Measurements from ENCODE around the gene LY6G5C.
A peak's percentile ranks its signal among the peaks of the same experiment; 100 is the strongest.

The LY6G5C gene

DNA sequence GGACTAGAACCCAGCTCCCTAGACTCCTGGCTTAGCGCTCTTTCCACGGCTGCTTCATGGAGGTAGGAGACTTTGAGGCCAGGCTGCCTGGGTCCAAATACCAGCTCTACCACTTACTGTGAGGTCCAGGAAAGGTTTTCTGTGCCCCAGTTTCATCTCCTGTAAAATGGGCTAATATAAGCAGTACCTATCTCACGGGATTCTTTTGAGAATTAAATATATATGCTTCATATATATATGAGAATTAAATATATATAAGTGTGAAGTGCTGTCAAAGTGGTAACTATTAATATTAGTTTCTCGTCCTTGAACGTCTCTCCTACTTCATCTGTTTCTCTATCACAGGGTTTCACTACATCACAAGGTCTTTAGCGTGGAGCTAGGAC lies 10.2 kb upstream of the LY6G5C start:
- no peak for DNase-seq

DNA sequence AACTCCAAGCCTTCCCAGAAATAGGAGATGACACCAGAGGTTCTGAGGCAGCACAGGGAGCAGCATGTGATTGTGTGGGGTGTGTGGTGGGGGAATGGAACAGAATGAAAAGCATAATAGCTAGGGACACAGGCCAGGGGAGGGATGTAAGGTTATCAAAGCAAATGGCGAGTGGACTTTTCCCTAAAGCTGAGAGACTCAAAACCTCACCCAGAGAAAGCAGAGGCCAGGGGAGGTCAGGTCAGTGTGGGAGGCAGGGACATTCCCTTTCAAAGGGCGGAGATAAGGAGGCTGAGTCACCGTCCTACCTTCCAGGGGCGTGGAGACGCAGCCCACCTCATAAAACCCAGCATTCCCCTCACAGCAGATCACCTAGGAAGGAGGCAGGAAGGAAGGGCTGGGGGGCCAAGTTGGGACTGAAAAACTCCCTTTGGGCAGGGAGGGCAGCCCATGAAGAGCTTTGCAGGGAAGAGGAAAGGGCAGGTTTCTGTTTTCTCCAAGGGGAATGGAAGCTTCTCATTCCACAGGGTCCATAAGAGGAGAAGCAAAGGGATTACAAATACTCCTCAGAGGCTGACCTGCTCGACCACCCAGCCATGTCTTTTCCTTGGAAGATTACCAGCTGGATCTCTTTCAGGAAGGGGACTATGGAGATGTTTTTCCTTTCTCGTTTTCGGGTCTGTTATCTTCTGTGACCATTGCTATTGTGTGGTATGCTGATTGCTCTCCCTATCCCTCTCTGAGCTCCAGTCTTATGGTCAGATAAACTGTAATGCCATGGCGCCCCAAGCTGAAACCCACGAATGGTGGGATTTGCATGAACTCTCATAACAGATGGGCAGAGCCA lies 9.6 kb upstream of the LY6G5C start:
- no peak for DNase-seq

- no peak for DNase-seq
Measured at GRCh38 chr6:31689249-31690110, 8.6 kb upstream of the LY6G5C start.

DNA sequence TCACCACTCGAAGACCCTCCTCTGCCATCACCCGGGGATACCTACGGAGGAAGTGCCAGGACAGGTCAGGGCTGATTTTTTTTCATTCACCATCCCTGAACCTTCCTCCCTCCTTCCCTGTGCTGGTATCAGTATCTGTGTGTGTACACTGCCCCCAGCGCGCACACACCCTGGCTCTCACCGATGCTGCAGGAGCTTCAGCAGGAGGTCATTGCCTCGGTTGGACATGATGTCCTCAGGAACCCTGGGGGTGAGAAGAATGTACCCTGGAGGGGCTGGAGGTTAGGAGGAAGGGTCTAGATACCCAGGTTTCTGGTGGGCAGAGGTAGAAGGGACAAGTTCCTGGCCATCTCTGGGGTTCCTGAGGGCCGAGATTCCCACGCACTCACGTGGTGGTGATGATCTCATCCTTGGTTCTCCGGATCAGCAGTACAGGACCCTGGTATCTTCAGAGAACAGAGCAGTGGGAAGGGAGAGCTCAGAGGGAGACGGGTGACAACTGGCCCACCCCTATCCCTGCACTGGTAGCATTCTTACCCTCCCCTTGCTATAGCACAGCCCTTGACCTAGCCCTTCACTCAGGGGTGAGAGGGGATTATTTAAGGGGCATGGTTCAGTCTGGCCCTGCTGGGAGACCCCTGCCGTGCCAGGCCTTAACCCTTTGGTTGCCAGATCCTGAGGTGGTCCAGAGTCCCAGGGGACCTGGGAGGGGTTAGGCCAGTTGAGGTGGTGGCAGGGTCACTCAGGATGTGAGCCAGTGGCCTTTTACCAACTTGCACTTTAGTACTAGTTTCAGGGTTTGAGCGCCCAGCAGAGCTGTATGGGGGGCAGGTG lies 7.2 kb upstream of the LY6G5C start:
- no peak for DNase-seq

DNA sequence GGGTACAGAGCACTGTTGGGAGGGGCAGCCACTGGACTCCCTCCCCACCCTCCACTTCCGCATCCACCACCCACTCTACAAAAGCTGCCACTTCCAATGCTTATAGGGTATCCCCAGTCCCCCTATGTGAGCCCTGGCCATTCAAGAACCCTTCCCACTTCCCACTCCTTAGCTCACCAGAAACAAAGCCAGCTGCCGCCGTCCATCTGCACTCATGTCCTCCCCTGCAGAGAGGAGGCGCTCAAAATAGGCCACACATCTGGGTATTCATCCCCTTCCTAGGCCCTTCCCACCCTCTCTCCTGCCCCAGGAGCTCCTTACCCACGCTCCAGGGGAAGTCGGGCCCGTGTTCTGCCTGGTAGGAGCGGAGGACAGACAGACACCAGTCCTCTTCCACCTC lies 6.5 kb upstream of the LY6G5C start:
- no peak for DNase-seq

DNA sequence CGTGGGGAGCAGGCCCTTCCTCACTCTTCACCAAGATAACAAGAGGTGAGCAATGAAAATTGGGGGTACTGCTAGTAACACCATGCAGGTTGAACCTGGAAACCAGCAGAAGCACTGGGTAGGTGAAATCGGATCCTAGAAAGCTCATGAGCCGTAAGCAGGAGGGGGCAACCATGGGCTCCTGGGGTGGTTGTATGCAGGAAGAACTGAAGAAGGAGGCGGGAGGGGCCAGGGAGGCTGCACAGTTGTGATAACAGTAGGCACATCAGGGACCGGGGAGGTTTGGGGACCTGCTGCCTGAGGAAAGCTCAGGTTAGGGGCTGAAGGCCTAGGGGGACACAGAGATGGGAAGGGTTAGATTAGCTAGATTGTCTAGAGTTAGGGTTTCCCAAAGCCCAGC lies 5.6 kb upstream of the LY6G5C start:
- no peak for DNase-seq

- no peak for DNase-seq
Measured at GRCh38 chr6:31683591-31683990, 2.7 kb upstream of the LY6G5C start.

- peak; percentile 42 for DNase-seq
Measured at GRCh38 chr6:31681135-31681671, 336 bp upstream of the LY6G5C start.

- no peak for DNase-seq
Measured at GRCh38 chr6:31677955-31678354, 2.9 kb downstream of the LY6G5C start.

- DNase-seq, result no peak
Measured at GRCh38 chr6:31676904-31677303, 4.0 kb downstream of the LY6G5C start.

DNA sequence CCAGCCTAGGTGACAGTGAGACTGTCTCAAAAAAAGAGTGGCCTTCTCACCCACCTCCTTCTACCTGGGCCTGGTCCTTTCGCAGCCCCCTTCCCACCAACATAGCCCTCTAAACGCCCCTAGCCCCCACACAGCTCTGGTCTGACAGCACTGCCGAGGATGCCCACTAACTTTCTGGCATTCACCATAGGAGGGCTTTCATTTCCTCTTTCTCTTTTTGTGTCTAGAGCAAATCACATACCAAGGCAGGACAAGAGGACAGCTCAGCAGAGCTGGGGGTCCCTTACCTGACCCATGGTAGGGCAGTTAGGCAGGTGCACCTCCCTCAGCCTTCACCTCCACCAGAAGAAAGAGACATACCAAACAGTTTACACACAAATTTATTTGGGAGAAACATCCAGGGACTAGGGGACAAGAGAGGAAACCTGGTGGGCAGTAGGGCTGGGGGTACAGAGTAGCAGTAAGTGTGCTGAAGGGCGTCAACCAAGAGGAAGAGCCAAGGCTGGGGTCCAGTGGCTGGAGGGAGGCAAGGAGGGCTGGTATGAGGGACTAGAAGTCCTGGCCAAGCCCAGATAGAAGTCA lies 4.5 kb downstream of the LY6G5C start:
- DNase-seq, result no peak

- DNase-seq, result no peak
Measured at GRCh38 chr6:31669676-31670075, 11.2 kb downstream of the LY6G5C start, which contains the start of gene LY6G5B. TSS of gene LY6G5B (plus strand) at chr6:31669976. CDS start at chr6:31670951, 975 bp downstream.

DNA sequence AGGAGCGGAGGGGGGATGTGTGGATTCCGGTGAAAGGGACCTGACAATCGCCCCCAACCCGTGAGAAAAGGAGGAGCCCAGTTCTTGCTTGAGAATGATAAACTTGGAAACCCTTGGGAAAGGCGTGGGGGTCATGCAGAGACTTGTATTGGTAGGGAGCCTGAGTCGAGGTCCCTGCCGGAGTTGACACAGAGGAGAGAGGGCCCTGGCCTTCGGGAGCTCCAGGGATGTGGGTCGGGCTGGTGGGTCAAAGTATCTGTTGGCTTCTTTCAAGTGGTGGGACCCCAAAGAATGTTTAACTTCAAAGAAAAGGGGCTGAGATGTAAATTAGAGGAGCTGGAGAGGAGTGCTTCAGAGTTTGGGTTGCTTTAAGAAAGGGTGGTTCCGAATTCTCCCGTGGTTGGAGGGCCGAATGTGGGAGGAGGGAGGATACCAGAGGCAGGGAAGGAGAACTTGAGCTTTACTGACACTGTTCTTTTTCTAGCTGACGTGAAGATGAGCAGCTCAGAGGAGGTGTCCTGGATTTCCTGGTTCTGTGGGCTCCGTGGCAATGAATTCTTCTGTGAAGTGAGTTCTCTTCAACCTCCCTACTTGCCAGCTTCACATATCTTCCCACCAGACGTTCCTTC lies 14.4 kb downstream of the LY6G5C start:
- DNase-seq, result no peak

DNA sequence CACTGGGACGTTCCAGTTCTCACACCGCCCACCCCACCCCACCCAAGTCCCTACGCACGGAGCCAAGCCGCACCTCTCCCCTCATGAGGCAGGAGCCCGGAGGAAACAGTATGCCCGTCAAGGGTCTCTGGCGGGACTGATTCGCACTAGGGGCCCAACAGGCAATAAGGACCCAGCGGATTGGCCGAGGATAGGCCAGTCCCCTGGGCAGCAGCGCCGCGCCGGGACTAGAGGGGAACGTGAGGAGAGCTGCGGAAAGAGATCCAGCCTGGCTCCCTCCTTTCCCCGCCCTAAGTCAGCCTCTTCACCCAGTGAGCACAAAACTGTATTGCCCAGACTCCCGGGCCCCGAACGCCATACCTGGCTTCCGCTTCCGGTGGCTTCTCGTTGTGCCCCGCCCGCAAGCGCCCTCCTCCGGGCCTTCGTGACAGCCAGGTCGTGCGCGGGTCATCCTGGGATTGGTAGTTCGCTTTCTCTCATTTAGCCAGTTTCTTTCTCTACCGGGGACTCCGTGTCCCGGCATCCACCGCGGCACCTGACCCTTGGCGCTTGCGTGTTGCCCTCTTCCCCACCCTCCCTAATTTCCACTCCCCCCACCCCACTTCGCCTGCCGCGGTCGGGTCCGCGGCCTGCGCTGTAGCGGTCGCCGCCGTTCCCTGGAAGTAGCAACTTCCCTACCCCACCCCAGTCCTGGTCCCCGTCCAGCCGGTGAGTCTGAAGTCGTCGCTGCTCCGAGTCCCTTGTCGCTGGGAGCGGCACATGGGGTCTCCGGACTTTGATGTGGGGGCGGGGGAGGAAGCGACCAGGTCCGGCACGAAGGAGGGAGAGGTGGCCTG lies 15.1 kb downstream of the LY6G5C start, which contains the start of gene CSNK2B:
Gene CSNK2B (plus strand): TSS at position 580 of the 836 bp plus-strand sequence. CDS start 752 bp downstream, outside the sequence.
- peak; percentile 98 for DNase-seq

GRCh38 chr6:31664790-31665500 lies 15.9 kb downstream of the LY6G5C start, which contains the start of gene GPANK1:
TSS of gene GPANK1 (minus strand) at chr6:31664997. CDS start at chr6:31664478, 519 bp downstream.
- DNase-seq, result peak; percentile 93

DNA sequence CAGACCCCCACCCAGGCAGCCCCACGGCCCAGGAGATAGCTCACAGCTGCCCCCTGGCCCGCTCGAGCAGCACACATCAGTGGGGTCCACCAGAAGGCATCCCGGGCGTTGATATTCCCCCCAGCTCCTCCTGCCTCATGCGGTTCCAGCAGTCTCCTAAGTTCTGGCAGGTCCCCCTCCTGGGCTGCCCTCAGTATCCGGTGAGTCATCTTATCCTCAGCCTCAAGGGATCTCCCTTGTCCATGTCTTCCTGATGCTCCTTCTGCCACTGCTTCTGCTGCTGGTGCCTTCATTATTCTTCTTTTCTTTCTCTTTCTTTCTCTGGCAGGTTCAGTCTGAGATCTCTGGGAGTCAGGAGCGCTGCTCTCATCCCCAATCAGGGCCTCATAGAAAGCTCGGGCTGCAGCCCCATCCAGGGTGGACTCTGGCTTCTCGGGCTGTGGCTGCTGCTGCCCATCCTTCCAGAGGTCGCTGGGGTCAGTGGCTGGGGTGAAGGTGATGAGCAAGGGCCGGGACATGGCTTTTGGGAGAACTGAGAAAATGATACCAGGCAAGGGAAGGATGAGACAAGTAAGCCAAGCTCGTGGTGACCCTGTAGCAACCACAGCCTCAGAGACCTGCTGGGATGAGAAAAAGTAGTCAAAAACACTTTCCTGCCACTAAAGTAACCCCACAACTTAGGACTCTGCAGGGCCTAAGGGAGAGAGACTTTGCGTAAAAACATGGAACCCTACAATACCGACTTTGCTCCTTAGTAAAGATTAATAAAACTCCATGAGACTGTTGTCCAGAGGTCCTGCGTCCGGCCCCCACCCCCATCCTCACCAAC lies 16.7 kb downstream of the LY6G5C start:
- DNase-seq, result peak; percentile 82

DNA sequence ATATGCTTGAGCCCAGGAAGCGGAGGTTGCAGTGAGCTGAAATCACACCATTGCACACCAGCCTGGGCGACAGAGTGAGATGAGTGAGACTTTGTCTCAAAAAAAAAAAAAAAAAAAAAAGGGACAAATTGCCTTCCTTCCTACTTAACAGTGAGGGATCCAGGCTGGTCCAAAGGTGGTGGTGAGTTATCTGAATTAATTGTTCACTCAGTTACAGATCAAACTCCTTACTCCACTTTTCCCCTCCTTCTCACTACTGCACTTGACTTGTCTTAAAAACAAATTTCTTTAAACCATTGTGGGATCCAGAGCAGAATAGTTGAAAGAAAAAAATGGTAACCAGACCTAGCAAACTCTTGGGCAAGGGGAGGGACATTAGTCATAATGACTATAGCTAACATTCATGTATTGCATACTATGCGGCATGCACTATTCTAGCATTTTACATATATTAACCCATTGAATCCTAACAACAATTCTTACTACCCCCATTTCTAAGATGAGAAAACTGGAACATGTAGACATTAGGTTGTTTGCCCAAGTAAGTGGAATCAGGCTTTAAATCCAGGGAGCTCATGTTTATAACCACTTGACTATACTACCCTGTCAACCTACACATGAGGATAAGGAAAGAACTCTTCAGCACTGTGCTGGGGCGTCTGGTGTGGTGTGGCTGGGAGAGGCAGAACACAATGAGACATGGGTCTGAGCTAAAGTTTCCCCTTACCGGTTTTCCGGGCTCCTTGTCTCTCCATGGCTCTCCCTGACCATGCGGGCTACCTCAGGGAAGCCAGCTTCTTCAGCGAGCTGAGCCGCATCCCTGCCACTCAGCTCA lies 17.5 kb downstream of the LY6G5C start:
- no peak for DNase-seq
